ENCODE data around the gene NEK10. TPM values are rescaled to one million over a fixed set of nuclear protein-coding genes. Genes with fewer than 3 reads are reported as not detected.

Gene NEK10
- polyA plus RNA-seq, 3 donors from 2014 or later = 0.57 TPM; not detected in 2

GRCh38 chr3:27138005-27138404 is 231.2 kb downstream of the NEK10 start:
- peaks cover 0 to 13% (median 1%) of the 10 kb centered on the region in 6 donors for H3K9me3 Mint-ChIP-seq
- H3K27me3 Mint-ChIP-seq (ENCODE audit: low read depth in 3 of 3) = no peaks in the 10 kb centered on the region
- H3K4me3 Mint-ChIP-seq = no peak overlapping the region
- peaks cover 0 to 4% (median 0%) of the 10 kb centered on the region in 3 donors for H3K36me3 Mint-ChIP-seq
- DNase-seq = no peak
- H3K27ac Mint-ChIP-seq = no peak overlapping the region
- no peaks in the 10 kb centered on the region for H3K4me1 Mint-ChIP-seq

GRCh38 chr3:27134171-27134796 is 234.9 kb downstream of the NEK10 start:
- Mint-ChIP-seq H3K4me1 (no peaks in the 10 kb centered on the region), H3K4me3 (no peak overlapping the region), H3K27me3 (ENCODE audit: low read depth in 3 of 3) (peaks cover 0 to under 1% (median 0%) of the 10 kb centered on the region in 3 donors), H3K36me3 (peaks cover 0 to 2% (median 0%) of the 10 kb centered on the region in 3 donors), H3K27ac (no peak overlapping the region), H3K9me3 (peaks cover 0 to 2% (median 0%) of the 10 kb centered on the region in 6 donors)
- DNase-seq = peak; percentile 17 to 47 (median 37)

- Mint-ChIP-seq H3K9me3 (no peaks in the 10 kb centered on the region), H3K4me3 (no peak overlapping the region), H3K4me1 (no peaks in the 10 kb centered on the region), H3K27me3 (ENCODE audit: low read depth in 3 of 3) (peaks cover 0 to 3% (median 0%) of the 10 kb centered on the region in 3 donors), H3K36me3 (no peaks in the 10 kb centered on the region), H3K27ac (no peak overlapping the region)
- no peak for DNase-seq
Measured at GRCh38 chr3:27133060-27133459, 236.1 kb downstream of the NEK10 start.

- no peaks in the 10 kb centered on the region for H3K9me3 Mint-ChIP-seq
- no peak overlapping the region for H3K4me3 Mint-ChIP-seq
- H3K27me3 Mint-ChIP-seq (ENCODE audit: low read depth in 3 of 3) = peaks cover 0 to 5% (median 0%) of the 10 kb centered on the region in 3 donors
- no peak overlapping the region for H3K27ac Mint-ChIP-seq
- no peak for DNase-seq
- no peaks in the 10 kb centered on the region for H3K4me1 Mint-ChIP-seq
- H3K36me3 Mint-ChIP-seq = no peaks in the 10 kb centered on the region
Measured at GRCh38 chr3:27130796-27131195, 238.4 kb downstream of the NEK10 start.

- Mint-ChIP-seq H3K4me1 (no peaks in the 10 kb centered on the region), H3K27ac (no peak overlapping the region), H3K4me3 (no peak overlapping the region), H3K27me3 (ENCODE audit: low read depth in 3 of 3) (peaks cover 0 to 5% (median 0%) of the 10 kb centered on the region in 3 donors), H3K9me3 (no peaks in the 10 kb centered on the region), H3K36me3 (no peaks in the 10 kb centered on the region)
- no peak for DNase-seq
Measured at GRCh38 chr3:27127879-27128278, 241.3 kb downstream of the NEK10 start.

GRCh38 chr3:27127195-27127594 is 242.0 kb downstream of the NEK10 start:
- Mint-ChIP-seq H3K36me3 (no peaks in the 10 kb centered on the region), H3K27me3 (ENCODE audit: low read depth in 3 of 3) (peaks cover 0 to 5% (median 0%) of the 10 kb centered on the region in 3 donors)

GRCh38 chr3:27125821-27126501 is 243.2 kb downstream of the NEK10 start:
- Mint-ChIP-seq H3K27me3 (ENCODE audit: low read depth in 3 of 3) (peaks cover 0 to 5% (median 1%) of the 10 kb centered on the region in 3 donors), H3K27ac (no peak overlapping the region), H3K36me3 (no peaks in the 10 kb centered on the region)

More at GRCh38 chr3:27127195-27127594, 242.0 kb downstream of the NEK10 start:
- Mint-ChIP-seq H3K4me1 (no peaks in the 10 kb centered on the region), H3K4me3 (no peak overlapping the region), H3K27ac (no peak overlapping the region), H3K9me3 (no peaks in the 10 kb centered on the region)
- DNase-seq = no peak

GRCh38 chr3:27119639-27120038 is 249.5 kb downstream of the NEK10 start:
- H3K9me3 Mint-ChIP-seq = peaks cover 0 to 4% (median 0%) of the 10 kb centered on the region in 6 donors
- H3K4me1 Mint-ChIP-seq = no peaks in the 10 kb centered on the region
- peaks cover 0 to 4% (median 2%) of the 10 kb centered on the region in 3 donors for H3K27me3 Mint-ChIP-seq (ENCODE audit: low read depth in 3 of 3)
- H3K4me3 Mint-ChIP-seq = no peak overlapping the region
- no peak for DNase-seq
- no peaks in the 10 kb centered on the region for H3K36me3 Mint-ChIP-seq
- H3K27ac Mint-ChIP-seq = no peak overlapping the region

More at GRCh38 chr3:27125821-27126501, 243.2 kb downstream of the NEK10 start:
- Mint-ChIP-seq H3K4me3 (no peak overlapping the region), H3K9me3 (no peaks in the 10 kb centered on the region), H3K4me1 (no peaks in the 10 kb centered on the region)
- no peak for DNase-seq

- Mint-ChIP-seq H3K27me3 (ENCODE audit: low read depth in 3 of 3) (peaks cover 0 to 3% (median 0%) of the 10 kb centered on the region in 3 donors), H3K36me3 (no peaks in the 10 kb centered on the region), H3K27ac (no peak overlapping the region), H3K9me3 (peaks cover 0 to 6% (median 0%) of the 10 kb centered on the region in 6 donors), H3K4me3 (no peak overlapping the region), H3K4me1 (no peaks in the 10 kb centered on the region)
- no peak for DNase-seq
Measured at GRCh38 chr3:27115352-27115751, 253.8 kb downstream of the NEK10 start.

- Mint-ChIP-seq H3K4me3 (no peak overlapping the region), H3K27ac (no peak overlapping the region), H3K27me3 (ENCODE audit: low read depth in 3 of 3) (peaks cover 0 to 3% (median 0%) of the 10 kb centered on the region in 3 donors), H3K4me1 (no peaks in the 10 kb centered on the region), H3K36me3 (no peaks in the 10 kb centered on the region), H3K9me3 (peaks cover 0 to 6% (median 0%) of the 10 kb centered on the region in 6 donors)
- DNase-seq = no peak
Measured at GRCh38 chr3:27114684-27115083, 254.5 kb downstream of the NEK10 start.

GRCh38 chr3:27114129-27114528 is 255.1 kb downstream of the NEK10 start:
- Mint-ChIP-seq H3K4me3 (no peak overlapping the region), H3K4me1 (no peaks in the 10 kb centered on the region), H3K27me3 (ENCODE audit: low read depth in 3 of 3) (peaks cover 0 to 3% (median 0%) of the 10 kb centered on the region in 3 donors), H3K9me3 (peaks cover 0 to 6% (median 0%) of the 10 kb centered on the region in 6 donors), H3K36me3 (no peaks in the 10 kb centered on the region), H3K27ac (no peak overlapping the region)
- no peak for DNase-seq

GRCh38 chr3:27110020-27110419 is 259.2 kb downstream of the NEK10 start:
- H3K4me3 Mint-ChIP-seq = no peak overlapping the region
- no peaks in the 10 kb centered on the region for H3K27me3 Mint-ChIP-seq (ENCODE audit: low read depth in 3 of 3)
- H3K4me1 Mint-ChIP-seq = no peaks in the 10 kb centered on the region
- no peak overlapping the region for H3K27ac Mint-ChIP-seq
- H3K36me3 Mint-ChIP-seq = no peaks in the 10 kb centered on the region
- H3K9me3 Mint-ChIP-seq = peaks cover 0 to 5% (median 0%) of the 10 kb centered on the region in 6 donors
- DNase-seq = no peak

GRCh38 chr3:27108322-27108721 is 260.9 kb downstream of the NEK10 start:
- Mint-ChIP-seq H3K4me3 (no peak overlapping the region), H3K4me1 (no peaks in the 10 kb centered on the region), H3K9me3 (no peaks in the 10 kb centered on the region), H3K27me3 (ENCODE audit: low read depth in 3 of 3) (no peaks in the 10 kb centered on the region), H3K36me3 (no peaks in the 10 kb centered on the region), H3K27ac (no peak overlapping the region)
- DNase-seq = no peak

GRCh38 chr3:27105904-27106303 is 263.3 kb downstream of the NEK10 start:
- Mint-ChIP-seq H3K9me3 (peaks cover 0 to 4% (median 0%) of the 10 kb centered on the region in 6 donors), H3K4me1 (no peaks in the 10 kb centered on the region), H3K27me3 (ENCODE audit: low read depth in 3 of 3) (no peaks in the 10 kb centered on the region), H3K4me3 (no peak overlapping the region), H3K36me3 (no peaks in the 10 kb centered on the region), H3K27ac (no peak overlapping the region)
- DNase-seq = no peak
